SK-N-SH treated with all-trans-retinoic acid at 6 μM for 48 hours (cell line): Measurements from ENCODE around the gene RABGAP1L.

Experiments used
- ATAC-seq: fragments of 200-7000 bp; cut with Tn5 transposase; 3 replicates; pipeline ENCODE4 v1.9.1; 2020; ENCODE audit warnings: mild to moderate bottlenecking, moderate library complexity
- ARNTL ChIP-seq: fragments of 450-650 bp; formaldehyde crosslinking; IDR thresholded peaks from 2 replicates; pipeline ENCODE4 v1.5.0; 2020; ENCODE audit warnings: low read depth, mild to moderate bottlenecking, moderate library complexity, borderline replicate concordance
- BACH2 ChIP-seq: fragments of 250-450 bp; sonication (Bioruptor Pico); IDR thresholded peaks from 2 replicates; pipeline ENCODE4 v1.9.0; 2021; ENCODE audit warnings: mild to moderate bottlenecking, borderline replicate concordance
- CSDC2 ChIP-seq: fragments of 250-450 bp; sonication (Bioruptor Pico); IDR thresholded peaks from 2 replicates; pipeline ENCODE4 v1.5.0; 2020; ENCODE audit warnings: mild to moderate bottlenecking, moderate library complexity
- ESRRG ChIP-seq: fragments of 250-450 bp; sonication (Bioruptor Pico); IDR thresholded peaks from 2 replicates; pipeline ENCODE4 v1.6.1; 2021; ENCODE audit warnings: mild to moderate bottlenecking
- GLIS3 ChIP-seq: fragments of 250-450 bp; sonication (Bioruptor Pico); IDR thresholded peaks from 2 replicates; pipeline ENCODE4 v1.5.0; 2020; ENCODE audit warnings: mild to moderate bottlenecking, moderate library complexity
- ISL1 ChIP-seq: fragments of 250-450 bp; sonication (Bioruptor Pico); IDR thresholded peaks from 2 replicates; pipeline ENCODE4 v2.1.2; 2022; ENCODE audit warnings: mild to moderate bottlenecking, moderate library complexity
- OSR1 ChIP-seq: fragments of 250-450 bp; sonication (Bioruptor Pico); IDR thresholded peaks from 2 replicates; pipeline ENCODE4 v1.8.0; 2022; ENCODE audit warnings: moderate library complexity, mild to moderate bottlenecking, inconsistent platforms
- POU6F1 ChIP-seq: fragments of 250-450 bp; sonication (Bioruptor Pico); IDR thresholded peaks from 2 replicates; pipeline ENCODE4 v1.8.0; 2021; ENCODE audit warnings: low read depth, mild to moderate bottlenecking, moderate library complexity, borderline replicate concordance
- PPARA ChIP-seq: fragments of 250-450 bp; sonication (Bioruptor Pico); IDR thresholded peaks from 2 replicates; pipeline ENCODE4 v1.5.0; 2020; ENCODE audit warnings: mild to moderate bottlenecking, borderline replicate concordance
- RARB ChIP-seq: fragments of 250-450 bp; sonication (Bioruptor Pico); IDR thresholded peaks from 2 replicates; pipeline ENCODE4 v1.8.0; 2021; ENCODE audit warnings: mild to moderate bottlenecking, moderate library complexity
- SNAI2 ChIP-seq: fragments of 250-450 bp; sonication (Bioruptor Pico); IDR thresholded peaks from 2 replicates; pipeline ENCODE4 v1.5.0; 2020; ENCODE audit warnings: mild to moderate bottlenecking, moderate library complexity
- TCF4 ChIP-seq: fragments of 250-450 bp; sonication (Bioruptor Pico); IDR thresholded peaks from 2 replicates; pipeline ENCODE4 v1.8.0; 2021; ENCODE audit warnings: mild to moderate bottlenecking, moderate library complexity, borderline replicate concordance
- TOX ChIP-seq: fragments of 250-450 bp; sonication (Bioruptor Pico); IDR thresholded peaks from 2 replicates; pipeline ENCODE4 v1.8.0; 2021; ENCODE audit warnings: mild to moderate bottlenecking, moderate library complexity, borderline replicate concordance
- ZC3H10 ChIP-seq: fragments of 250-450 bp; sonication (Bioruptor Pico); IDR thresholded peaks from 2 replicates; pipeline ENCODE4 v1.5.1; 2021; ENCODE audit warnings: mild to moderate bottlenecking, moderate library complexity
- ZFP3 ChIP-seq: fragments of 250-450 bp; sonication (Bioruptor Pico); IDR thresholded peaks from 2 replicates; pipeline ENCODE4 v1.5.0; 2020; ENCODE audit warnings: mild to moderate bottlenecking, moderate library complexity
- ZFP30 ChIP-seq: fragments of 450-650 bp; formaldehyde crosslinking; IDR thresholded peaks from 2 replicates; pipeline ENCODE4 v1.5.0; 2022; ENCODE audit warnings: mild to moderate bottlenecking, moderate library complexity
- ZNF565 ChIP-seq: fragments of 450-650 bp; formaldehyde crosslinking; conservative IDR thresholded peaks from 2 replicates; pipeline ENCODE4 v1.5.0; 2020; ENCODE audit warnings: low read depth, mild to moderate bottlenecking, moderate library complexity
- ZNF70 ChIP-seq: fragments of 450-650 bp; formaldehyde crosslinking; IDR thresholded peaks from 2 replicates; pipeline ENCODE4 v1.5.0; 2020; ENCODE audit warnings: mild to moderate bottlenecking, moderate library complexity
- ZNF8 ChIP-seq: fragments of 450-650 bp; formaldehyde crosslinking; IDR thresholded peaks from 2 replicates; pipeline ENCODE4 v1.5.0; 2020; ENCODE audit warnings: mild to moderate bottlenecking, moderate library complexity
- TF ChIP-seq, protein P1 (sequence below): fragments of 250-450 bp; sonication (Bioruptor Pico); IDR thresholded peaks from 2 replicates; pipeline ENCODE4 v1.5.0; 2020; ENCODE audit warnings: mild to moderate bottlenecking, moderate library complexity
- TF ChIP-seq, protein P2 (sequence below): fragments of 250-450 bp; sonication (Bioruptor Pico); IDR thresholded peaks from 2 replicates; pipeline ENCODE4 v1.5.1; 2021; ENCODE audit warnings: mild to moderate bottlenecking, moderate library complexity
- TF ChIP-seq, protein P3 (sequence below): fragments of 250-450 bp; sonication (Bioruptor Pico); IDR thresholded peaks from 2 replicates; pipeline ENCODE4 v1.5.1; 2020; ENCODE audit warnings: low read depth, mild to moderate bottlenecking, moderate library complexity

RABGAP1L gene

DNA sequence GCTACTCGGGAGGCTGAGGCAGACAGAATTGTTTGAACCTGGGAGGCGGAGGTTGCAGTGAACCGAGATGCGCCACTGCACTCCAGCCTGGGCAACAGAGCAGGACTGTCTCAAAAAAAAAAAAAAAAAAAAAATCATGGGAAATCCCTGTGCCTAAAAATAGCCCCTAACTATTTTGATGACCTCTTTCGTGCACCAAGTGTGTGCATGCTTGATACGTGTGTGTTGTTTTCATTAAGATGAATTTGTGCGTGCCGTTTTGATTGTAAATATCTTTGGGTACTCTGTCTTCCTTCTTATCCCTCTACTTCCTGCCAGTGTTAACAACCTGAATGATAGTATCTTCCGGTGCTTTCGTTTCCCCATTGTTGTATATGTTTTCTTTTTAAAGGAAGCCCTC is 850.2 kb downstream of the RABGAP1L start (continued):
- TF ChIP-seq, protein P1, sequence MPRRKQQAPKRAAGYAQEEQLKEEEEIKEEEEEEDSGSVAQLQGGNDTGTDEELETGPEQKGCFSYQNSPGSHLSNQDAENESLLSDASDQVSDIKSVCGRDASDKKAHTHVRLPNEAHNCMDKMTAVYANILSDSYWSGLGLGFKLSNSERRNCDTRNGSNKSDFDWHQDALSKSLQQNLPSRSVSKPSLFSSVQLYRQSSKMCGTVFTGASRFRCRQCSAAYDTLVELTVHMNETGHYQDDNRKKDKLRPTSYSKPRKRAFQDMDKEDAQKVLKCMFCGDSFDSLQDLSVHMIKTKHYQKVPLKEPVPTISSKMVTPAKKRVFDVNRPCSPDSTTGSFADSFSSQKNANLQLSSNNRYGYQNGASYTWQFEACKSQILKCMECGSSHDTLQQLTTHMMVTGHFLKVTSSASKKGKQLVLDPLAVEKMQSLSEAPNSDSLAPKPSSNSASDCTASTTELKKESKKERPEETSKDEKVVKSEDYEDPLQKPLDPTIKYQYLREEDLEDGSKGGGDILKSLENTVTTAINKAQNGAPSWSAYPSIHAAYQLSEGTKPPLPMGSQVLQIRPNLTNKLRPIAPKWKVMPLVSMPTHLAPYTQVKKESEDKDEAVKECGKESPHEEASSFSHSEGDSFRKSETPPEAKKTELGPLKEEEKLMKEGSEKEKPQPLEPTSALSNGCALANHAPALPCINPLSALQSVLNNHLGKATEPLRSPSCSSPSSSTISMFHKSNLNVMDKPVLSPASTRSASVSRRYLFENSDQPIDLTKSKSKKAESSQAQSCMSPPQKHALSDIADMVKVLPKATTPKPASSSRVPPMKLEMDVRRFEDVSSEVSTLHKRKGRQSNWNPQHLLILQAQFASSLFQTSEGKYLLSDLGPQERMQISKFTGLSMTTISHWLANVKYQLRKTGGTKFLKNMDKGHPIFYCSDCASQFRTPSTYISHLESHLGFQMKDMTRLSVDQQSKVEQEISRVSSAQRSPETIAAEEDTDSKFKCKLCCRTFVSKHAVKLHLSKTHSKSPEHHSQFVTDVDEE (CRISPR knock-in tag) = no peak

DNA sequence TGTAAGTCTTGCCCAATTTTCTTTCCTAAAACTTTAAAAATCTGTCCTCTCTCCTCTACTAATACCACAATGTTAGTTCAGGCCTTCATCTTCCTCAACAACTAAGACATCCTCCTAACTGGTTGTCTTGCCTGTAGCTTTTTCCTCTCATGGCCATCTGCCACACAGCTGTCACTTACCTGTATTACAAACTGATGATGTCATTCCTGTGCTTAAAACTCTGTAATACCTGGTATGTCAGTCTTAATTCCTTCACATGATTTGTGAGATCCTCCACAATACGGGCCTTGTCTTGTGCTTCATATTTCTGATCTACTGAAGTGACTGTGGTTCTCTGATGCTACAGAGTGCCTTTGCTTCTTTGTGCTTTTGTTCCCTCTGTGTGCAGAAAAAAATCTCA is 854.1 kb downstream of the RABGAP1L start:
- no peak for TF ChIP-seq ZFP3 (CRISPR knock-in tag)
- TF ChIP-seq PPARA = no peak
- no peak for TF ChIP-seq RARB
- no peak for TF ChIP-seq ZFP30
- no peak for TF ChIP-seq OSR1 (CRISPR knock-in tag)
- TF ChIP-seq TCF4 = no peak
- TF ChIP-seq ARNTL (CRISPR knock-in tag) = no peak
- no peak for TF ChIP-seq TOX (CRISPR knock-in tag)
- TF ChIP-seq, protein P2, sequence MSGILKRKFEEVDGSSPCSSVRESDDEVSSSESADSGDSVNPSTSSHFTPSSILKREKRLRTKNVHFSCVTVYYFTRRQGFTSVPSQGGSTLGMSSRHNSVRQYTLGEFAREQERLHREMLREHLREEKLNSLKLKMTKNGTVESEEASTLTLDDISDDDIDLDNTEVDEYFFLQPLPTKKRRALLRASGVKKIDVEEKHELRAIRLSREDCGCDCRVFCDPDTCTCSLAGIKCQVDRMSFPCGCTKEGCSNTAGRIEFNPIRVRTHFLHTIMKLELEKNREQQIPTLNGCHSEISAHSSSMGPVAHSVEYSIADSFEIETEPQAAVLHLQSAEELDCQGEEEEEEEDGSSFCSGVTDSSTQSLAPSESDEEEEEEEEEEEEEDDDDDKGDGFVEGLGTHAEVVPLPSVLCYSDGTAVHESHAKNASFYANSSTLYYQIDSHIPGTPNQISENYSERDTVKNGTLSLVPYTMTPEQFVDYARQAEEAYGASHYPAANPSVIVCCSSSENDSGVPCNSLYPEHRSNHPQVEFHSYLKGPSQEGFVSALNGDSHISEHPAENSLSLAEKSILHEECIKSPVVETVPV = no peak
- TF ChIP-seq ESRRG (CRISPR knock-in tag) = no peak
- TF ChIP-seq, protein P3, sequence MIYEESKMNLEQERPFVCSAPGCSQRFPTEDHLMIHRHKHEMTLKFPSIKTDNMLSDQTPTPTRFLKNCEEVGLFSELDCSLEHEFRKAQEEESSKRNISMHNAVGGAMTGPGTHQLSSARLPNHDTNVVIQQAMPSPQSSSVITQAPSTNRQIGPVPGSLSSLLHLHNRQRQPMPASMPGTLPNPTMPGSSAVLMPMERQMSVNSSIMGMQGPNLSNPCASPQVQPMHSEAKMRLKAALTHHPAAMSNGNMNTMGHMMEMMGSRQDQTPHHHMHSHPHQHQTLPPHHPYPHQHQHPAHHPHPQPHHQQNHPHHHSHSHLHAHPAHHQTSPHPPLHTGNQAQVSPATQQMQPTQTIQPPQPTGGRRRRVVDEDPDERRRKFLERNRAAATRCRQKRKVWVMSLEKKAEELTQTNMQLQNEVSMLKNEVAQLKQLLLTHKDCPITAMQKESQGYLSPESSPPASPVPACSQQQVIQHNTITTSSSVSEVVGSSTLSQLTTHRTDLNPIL (CRISPR knock-in tag) = no peak
- TF ChIP-seq ZNF70 = no peak
- TF ChIP-seq SNAI2 (CRISPR knock-in tag) = no peak
- TF ChIP-seq GLIS3 (CRISPR knock-in tag) = no peak
- no peak for TF ChIP-seq BACH2 (CRISPR knock-in tag)
- no peak for TF ChIP-seq ZC3H10
- TF ChIP-seq ZNF565 (CRISPR knock-in tag) = no peak
- TF ChIP-seq, protein P1 (CRISPR knock-in tag) = no peak
- no peak for ATAC-seq

DNA sequence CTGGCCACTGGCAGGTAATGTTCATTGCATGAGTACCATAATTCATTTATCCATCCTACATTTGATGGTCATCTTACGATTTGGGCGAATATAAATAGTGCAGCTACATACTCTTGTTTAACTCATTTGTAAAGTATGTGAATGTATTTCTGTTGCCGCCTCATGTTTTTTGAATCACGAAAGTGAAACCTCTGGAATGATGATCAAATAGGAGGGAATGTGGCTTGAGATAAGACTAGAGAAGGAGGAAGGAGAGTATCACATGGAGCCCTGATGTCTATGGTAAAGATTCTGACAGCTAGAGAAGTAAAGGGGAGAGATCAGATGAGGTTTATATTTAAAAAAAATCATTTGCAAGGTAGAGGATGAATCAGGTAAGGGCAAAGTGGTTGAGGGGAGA is 855.9 kb downstream of the RABGAP1L start:
- peak; percentile 85 for ATAC-seq
- TF ChIP-seq CSDC2 (CRISPR knock-in tag) (no peak), ARNTL (CRISPR knock-in tag) (no peak), BACH2 (CRISPR knock-in tag) (no peak), PPARA (no peak), ZNF8 (CRISPR knock-in tag) (no peak), ZNF70 (no peak), SNAI2 (CRISPR knock-in tag) (no peak), OSR1 (CRISPR knock-in tag) (no peak), TCF4 (no peak), ZFP3 (CRISPR knock-in tag) (no peak), TOX (CRISPR knock-in tag) (no peak), ISL1 (CRISPR knock-in tag) (no peak), POU6F1 (CRISPR knock-in tag) (no peak), ZFP30 (no peak)
- TF ChIP-seq, protein P2 = no peak
- TF ChIP-seq, protein P1 (CRISPR knock-in tag) = no peak
- TF ChIP-seq, protein P3 (CRISPR knock-in tag) = no peak
